Measurements from ENCODE around the gene ENDOV. TPM values are rescaled to one million over a fixed set of nuclear protein-coding genes. Genes with fewer than 3 reads are reported as not detected.

The ENDOV gene
- total and polyA plus RNA-seq, 8 donors: 18.8 to 49.9 (median 40.6) TPM

DNA sequence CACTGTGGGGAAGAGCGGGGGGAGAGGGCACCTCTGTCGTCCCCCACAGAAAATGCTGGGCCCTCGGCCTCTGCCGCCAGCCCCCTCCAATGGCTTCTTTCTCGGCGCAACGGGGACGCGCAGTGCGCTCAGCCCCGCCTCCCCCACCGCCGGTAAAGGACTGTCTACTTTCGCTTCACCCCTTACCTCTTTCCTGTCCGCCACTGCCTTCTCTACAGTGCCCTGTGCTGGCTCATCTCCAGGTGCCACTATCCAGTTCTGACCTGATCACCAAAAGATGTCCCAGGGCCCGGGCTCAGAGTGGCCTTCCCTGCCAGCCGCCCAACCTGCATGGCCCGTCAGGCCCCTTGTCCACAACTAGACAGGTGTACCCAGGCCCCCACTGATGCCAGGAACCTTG lies 7.3 kb downstream of the ENDOV start:
- Histone ChIP-seq H3K27me3 (no peaks in the 10 kb centered on the region), H3K9me3 (no peaks in the 10 kb centered on the region), H3K4me3 (no peak overlapping the region), H3K4me1 (peaks cover 0 to 19% of the 10 kb centered on the region in 2 donors), H3K36me3 (peaks cover 0 to 20% of the 10 kb centered on the region in 2 donors), H3K27ac (no peak overlapping the region)
- TF ChIP-seq, protein P1, sequence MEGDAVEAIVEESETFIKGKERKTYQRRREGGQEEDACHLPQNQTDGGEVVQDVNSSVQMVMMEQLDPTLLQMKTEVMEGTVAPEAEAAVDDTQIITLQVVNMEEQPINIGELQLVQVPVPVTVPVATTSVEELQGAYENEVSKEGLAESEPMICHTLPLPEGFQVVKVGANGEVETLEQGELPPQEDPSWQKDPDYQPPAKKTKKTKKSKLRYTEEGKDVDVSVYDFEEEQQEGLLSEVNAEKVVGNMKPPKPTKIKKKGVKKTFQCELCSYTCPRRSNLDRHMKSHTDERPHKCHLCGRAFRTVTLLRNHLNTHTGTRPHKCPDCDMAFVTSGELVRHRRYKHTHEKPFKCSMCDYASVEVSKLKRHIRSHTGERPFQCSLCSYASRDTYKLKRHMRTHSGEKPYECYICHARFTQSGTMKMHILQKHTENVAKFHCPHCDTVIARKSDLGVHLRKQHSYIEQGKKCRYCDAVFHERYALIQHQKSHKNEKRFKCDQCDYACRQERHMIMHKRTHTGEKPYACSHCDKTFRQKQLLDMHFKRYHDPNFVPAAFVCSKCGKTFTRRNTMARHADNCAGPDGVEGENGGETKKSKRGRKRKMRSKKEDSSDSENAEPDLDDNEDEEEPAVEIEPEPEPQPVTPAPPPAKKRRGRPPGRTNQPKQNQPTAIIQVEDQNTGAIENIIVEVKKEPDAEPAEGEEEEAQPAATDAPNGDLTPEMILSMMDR (IDR thresholded peaks at IDR 0.05): no peak
- ATAC-seq (no peak), DNase-seq (peak in 1 of 4 donors; percentile 64)
- intact Hi-C loops (cut with DNase I): loop anchor here in 1 of 2 donors (10.0 kb wide), 1 partner anchor 153 kb away; no protein-coding TSS in a partner anchor

DNA sequence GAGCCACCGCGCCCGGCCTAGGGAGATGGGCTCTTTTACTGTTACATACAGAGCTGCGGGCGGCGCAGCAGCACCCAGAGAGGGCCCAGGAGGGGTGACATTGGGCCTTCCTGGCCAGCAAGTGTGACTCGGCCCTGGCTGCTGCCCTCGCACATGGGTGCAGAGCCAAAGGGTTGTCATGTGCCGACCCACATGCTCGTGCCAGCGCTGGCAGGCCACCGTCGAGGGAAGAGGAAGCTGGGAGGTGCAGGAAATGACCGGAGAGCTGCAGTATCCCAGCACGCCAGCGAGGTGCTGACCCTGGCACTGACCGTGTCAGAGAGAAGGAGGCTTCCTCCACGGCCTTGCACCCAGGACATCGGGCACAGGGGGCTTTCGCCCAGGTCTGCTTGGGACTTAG lies 8.0 kb downstream of the ENDOV start:
- Histone ChIP-seq H3K9me3 (no peaks in the 10 kb centered on the region), H3K27ac (no peak overlapping the region), H3K36me3 (peaks cover 0 to 13% of the 10 kb centered on the region in 2 donors), H3K27me3 (no peaks in the 10 kb centered on the region), H3K4me1 (peaks cover 0 to 19% of the 10 kb centered on the region in 2 donors), H3K4me3 (no peak overlapping the region)
- intact Hi-C loops (cut with DNase I): loop anchor here in 1 of 2 donors (10.0 kb wide), 1 partner anchor 152 kb away; no protein-coding TSS in a partner anchor
- TF ChIP-seq, protein P1 (IDR thresholded peaks at IDR 0.05): no peak
- DNase-seq (peak in 1 of 4 donors; percentile 76), ATAC-seq (no peak)

DNA sequence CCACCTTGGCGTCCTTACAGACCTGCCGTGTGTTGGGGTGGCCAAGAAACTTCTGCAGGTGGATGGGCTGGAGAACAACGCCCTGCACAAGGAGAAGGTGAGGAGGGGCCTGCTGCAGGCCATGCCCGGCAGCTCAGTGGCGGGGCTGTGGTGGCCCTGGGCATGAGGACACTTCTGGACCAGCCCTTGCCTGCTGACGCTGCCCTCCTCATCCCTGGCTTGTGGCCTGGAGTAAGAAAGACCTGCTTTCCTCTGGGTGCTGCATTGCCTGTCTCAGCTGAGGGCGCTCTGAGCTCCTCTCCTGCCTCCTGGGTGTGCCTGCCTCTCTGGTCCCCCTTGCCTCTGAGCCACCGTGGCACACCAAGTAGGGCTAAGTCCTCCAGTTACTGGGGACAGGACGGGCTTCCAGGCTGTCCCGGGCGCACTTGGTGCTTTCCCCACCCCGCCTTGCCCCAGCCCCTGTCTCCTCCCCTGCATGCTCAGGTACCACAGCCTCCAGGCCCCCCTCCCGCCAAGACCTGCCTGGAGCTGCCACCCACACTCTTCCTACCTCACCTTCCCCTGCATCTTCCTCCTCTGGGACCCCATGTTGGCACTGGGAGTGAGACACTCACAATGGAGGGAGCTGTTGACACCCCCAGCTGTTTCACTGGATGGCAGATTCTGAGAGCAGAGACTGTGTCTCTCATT lies 8.7 kb downstream of the ENDOV start:
- H3K27ac ChIP-seq: no peak overlapping the region
- peaks cover 0 to 9% of the 10 kb centered on the region in 2 donors for H3K36me3 ChIP-seq

DNA sequence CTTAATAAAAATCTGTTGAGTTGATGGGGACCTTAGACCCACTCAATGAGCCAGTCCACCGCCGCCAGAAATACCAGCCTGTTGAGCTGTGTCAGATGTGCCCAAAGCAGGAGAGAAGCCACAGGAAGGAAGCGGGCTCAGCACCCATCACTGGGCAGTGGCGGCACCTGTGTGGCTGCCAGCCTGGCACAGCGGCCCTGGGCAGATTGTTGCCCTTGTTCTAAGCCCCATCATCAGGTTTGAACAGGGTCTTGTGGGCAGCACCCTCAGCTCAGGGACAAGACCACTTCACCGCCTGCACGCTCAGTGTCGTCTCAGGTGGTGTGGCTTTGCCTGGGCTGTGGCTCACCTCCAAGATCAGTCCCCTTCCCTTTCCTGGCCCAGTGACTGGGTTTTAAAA lies 9.3 kb downstream of the ENDOV start:
- DNase-seq (peak in 1 of 4 donors; percentile 52), ATAC-seq (no peak)
- peaks cover 0 to 12% of the 10 kb centered on the region in 2 donors for H3K4me1 ChIP-seq
- intact Hi-C loops (cut with DNase I): loop anchor here in 1 of 2 donors (10.0 kb wide), 1 partner anchor 151 kb away; no protein-coding TSS in a partner anchor
- H3K4me3 ChIP-seq: no peak overlapping the region
- H3K9me3 ChIP-seq: no peaks in the 10 kb centered on the region
- TF ChIP-seq, protein P1 (IDR thresholded peaks at IDR 0.05): no peak
- peaks cover 0 to 6% of the 10 kb centered on the region in 2 donors for H3K36me3 ChIP-seq
- H3K27ac ChIP-seq: no peak overlapping the region
- no peaks in the 10 kb centered on the region for H3K27me3 ChIP-seq

More for the DNA sequence above, 8.7 kb downstream of the ENDOV start:
- no peaks in the 10 kb centered on the region for H3K9me3 ChIP-seq
- H3K4me3 ChIP-seq: no peak overlapping the region
- no peaks in the 10 kb centered on the region for H3K27me3 ChIP-seq
- TF ChIP-seq, protein P1 (IDR thresholded peaks at IDR 0.05): no peak
- no peak for ATAC-seq
- intact Hi-C loops (cut with DNase I): loop anchor here in 1 of 2 donors (10.0 kb wide), 1 partner anchor 151 kb away; no protein-coding TSS in a partner anchor
- H3K4me1 ChIP-seq: peaks cover 0 to 13% of the 10 kb centered on the region in 2 donors
- DNase-seq: peak in 1 of 4 donors; percentile 53

Data from left lung (tissue), 10 donors.